Measurements from ENCODE around the gene TSPAN9.

DNA sequence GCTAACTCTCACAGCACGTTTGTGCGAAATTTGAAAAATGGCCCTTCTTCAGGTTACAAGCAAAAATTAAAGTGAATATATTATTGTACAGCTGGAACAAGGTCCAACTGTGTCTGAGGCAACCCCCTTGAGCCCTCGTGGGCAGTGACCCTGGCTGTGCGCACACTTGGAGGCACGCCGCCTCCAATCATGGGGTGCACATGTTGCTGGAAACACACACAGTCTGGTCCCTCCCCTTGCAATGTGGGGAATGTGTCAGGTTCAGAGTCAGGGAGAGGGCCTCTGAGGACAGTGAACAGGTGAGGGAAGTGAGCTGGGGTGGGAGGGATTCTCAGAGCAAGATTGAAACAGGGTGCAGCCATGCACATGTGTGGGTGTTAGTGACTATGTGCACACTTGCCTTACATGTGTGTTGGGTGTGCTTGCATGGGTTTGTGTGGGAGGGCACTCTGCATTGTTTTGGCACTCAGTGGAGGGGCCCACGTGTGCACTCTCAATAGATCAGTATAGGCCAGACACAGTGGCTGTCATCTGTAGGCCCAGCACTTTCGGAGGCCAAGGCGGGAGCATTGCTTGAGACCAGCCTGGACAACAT, 9.6 kb downstream of the TSPAN9 start:
- no peak for TF ChIP-seq POLR2A (IDR thresholded peaks at IDR 0.05)
- TF ChIP-seq, protein P1, sequence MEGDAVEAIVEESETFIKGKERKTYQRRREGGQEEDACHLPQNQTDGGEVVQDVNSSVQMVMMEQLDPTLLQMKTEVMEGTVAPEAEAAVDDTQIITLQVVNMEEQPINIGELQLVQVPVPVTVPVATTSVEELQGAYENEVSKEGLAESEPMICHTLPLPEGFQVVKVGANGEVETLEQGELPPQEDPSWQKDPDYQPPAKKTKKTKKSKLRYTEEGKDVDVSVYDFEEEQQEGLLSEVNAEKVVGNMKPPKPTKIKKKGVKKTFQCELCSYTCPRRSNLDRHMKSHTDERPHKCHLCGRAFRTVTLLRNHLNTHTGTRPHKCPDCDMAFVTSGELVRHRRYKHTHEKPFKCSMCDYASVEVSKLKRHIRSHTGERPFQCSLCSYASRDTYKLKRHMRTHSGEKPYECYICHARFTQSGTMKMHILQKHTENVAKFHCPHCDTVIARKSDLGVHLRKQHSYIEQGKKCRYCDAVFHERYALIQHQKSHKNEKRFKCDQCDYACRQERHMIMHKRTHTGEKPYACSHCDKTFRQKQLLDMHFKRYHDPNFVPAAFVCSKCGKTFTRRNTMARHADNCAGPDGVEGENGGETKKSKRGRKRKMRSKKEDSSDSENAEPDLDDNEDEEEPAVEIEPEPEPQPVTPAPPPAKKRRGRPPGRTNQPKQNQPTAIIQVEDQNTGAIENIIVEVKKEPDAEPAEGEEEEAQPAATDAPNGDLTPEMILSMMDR (IDR thresholded peaks at IDR 0.05): no peak

Measured in heart left ventricle (tissue), 13 donors.